Activated CD8-positive, alpha-beta T cell treated with anti-CD3 and anti-CD28 coated beads for 36 hours (primary cell): Measurements from ENCODE around the gene SLCO2A1. TPM values are rescaled to one million over a fixed set of nuclear protein-coding genes. Genes with fewer than 3 reads are reported as not detected.

ENCODE experiments used
- ATAC-seq: fragments of 200-7000 bp; cut with Tn5 transposase; one replicate; pipeline ENCODE4 v1.10.0; 2021; ENCODE audit warnings: mild to moderate bottlenecking, moderate library complexity
- CTCF ChIA-PET: fragments of 350-600 bp; sonication (Branson Sonifier 250); formaldehyde crosslinking; loops from one replicate; lab custom pipeline; 2021; ENCODE audit warnings: antibody characterized with exemption; lab: Charles Lee
- POLR2A ChIA-PET: fragments of 350-600 bp; sonication (Branson Sonifier 250); formaldehyde crosslinking; loops from one replicate; lab custom pipeline; 2021; ENCODE audit warnings: antibody characterized with exemption; lab: Charles Lee
- DNase-seq: peaks from one replicate; pipeline ENCODE4 v3.0.0-alpha.2; 2020
- H3K27ac Mint-ChIP-seq: one replicate; pipeline ENCODE4 v1.8.0; 2021; ENCODE audit warnings: mild to moderate bottlenecking, mixed read lengths
- H3K27me3 Mint-ChIP-seq: one replicate; pipeline ENCODE4 v1.8.0; 2021; ENCODE audit warnings: mixed read lengths
- H3K36me3 Mint-ChIP-seq: one replicate; pipeline ENCODE4 v1.8.0; 2021; ENCODE audit warnings: low read depth, mixed read lengths
- H3K4me1 Mint-ChIP-seq: one replicate; pipeline ENCODE4 v1.8.0; 2021; ENCODE audit warnings: low read depth, mixed read lengths
- H3K4me3 Mint-ChIP-seq: one replicate; pipeline ENCODE4 v1.8.0; 2021; ENCODE audit warnings: mild to moderate bottlenecking, moderate library complexity, mixed read lengths
- H3K9me3 Mint-ChIP-seq: one replicate; pipeline ENCODE4 v1.8.0; 2021; ENCODE audit warnings: mixed read lengths
- CTCF ChIP-seq: fragments of 200-600 bp; IDR thresholded peaks from one replicate; pipeline ENCODE4 v1.8.0; 2022; ENCODE audit warnings: antibody characterized with exemption, mild to moderate bottlenecking
- intact Hi-C: fragments of 100-400 bp; cut with micrococcal nuclease; formaldehyde crosslinking; loops from one replicate; pipeline ENCODE4 v1.10.0; 2022
- total RNA-seq, 2 experiments: library from RNA; stranded (reverse); gene quantifications; one replicate each; pipeline ENCODE4 v1.2.3, GENCODE V29; 2021

SLCO2A1 gene
- total RNA-seq, 2 experiments from 2014 or later = not detected

DNA sequence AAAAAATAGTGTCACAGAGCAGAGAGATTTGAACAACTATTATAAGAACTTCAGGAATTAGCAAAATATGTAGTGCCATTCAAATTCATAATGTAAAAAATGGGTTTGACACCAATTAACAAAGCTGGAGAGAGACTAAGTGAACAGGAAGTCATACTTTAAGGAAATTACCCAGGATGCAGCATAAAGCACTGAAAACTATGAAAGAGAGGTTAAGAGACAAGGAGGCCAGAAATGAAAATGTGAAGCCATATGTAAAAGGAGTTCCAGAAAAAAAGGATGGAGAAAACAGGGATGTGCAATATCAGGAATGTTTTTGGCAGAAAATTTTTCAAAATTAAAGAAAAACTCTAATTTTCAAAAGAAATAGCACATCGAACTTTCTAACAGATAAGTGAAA lies 57.6 kb downstream of the SLCO2A1 start:
- POLR2A ChIA-PET = no interaction called here

DNA sequence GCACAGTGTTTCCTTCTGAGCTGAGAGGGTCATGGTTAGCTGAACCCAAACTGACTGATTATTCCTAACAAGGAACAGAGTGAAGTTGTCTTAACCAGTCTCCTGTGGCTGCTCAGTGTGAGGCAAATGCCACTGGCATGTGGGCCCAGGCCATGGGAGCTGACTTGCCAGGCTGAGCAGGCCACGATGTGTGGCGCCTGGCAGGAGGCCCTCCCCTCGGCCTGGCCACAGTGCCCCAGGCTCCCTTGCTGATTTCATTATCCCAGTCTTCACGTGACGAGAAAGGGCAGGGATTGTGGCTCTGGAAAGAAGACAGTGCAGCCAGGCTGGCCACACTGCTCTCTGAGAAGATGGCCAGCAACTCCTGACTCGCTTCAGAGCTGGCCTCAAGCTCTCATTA lies 58.8 kb downstream of the SLCO2A1 start:
- H3K36me3 Mint-ChIP-seq = no peaks in the 10 kb centered on the region
- ATAC-seq (no peak), DNase-seq (no peak)
- TF ChIP-seq CTCF = no peak
- H3K9me3 Mint-ChIP-seq = peaks cover 3% of the 10 kb centered on the region
- CTCF ChIA-PET = no interaction called here
- no peak overlapping the region for H3K4me3 Mint-ChIP-seq
- no peak overlapping the region for H3K27ac Mint-ChIP-seq
- intact Hi-C loops = no loop called here
- H3K4me1 Mint-ChIP-seq = no peaks in the 10 kb centered on the region
- H3K27me3 Mint-ChIP-seq = peaks cover 3% of the 10 kb centered on the region
- POLR2A ChIA-PET = interaction anchor here (1.3 kb wide), 1 partner anchor 20 kb away, joined by 3 read pairs; no protein-coding TSS in a partner anchor

More for the DNA sequence above, 57.6 kb downstream of the SLCO2A1 start:
- Mint-ChIP-seq H3K27me3 (peaks cover 3% of the 10 kb centered on the region), H3K36me3 (no peaks in the 10 kb centered on the region), H3K9me3 (peaks cover 3% of the 10 kb centered on the region), H3K4me3 (no peak overlapping the region), H3K27ac (no peak overlapping the region), H3K4me1 (no peaks in the 10 kb centered on the region)
- no peak for ATAC-seq
- intact Hi-C loops = no loop called here
- no peak for TF ChIP-seq CTCF
- DNase-seq = no peak
- CTCF ChIA-PET = no interaction called here

DNA sequence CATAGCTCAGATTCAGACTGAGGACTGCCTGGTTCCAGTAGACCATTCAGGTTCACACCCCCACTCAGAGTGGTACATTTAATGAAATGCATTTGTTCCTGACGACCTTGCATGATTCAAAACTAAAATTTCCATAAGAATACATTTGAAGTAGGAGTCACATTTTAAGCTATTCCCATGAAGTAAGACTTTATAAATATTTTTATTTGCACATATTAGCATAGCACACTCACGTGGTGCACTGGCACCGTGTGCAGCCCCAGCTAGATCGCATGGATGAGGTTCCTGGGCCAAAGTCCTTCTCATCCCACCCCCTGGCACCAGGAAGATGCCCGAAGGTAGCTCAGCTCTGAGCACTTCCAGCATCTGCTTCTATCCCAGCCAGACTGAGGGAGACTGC lies 59.4 kb downstream of the SLCO2A1 start:
- POLR2A ChIA-PET = interaction anchor here (1.3 kb wide), 1 partner anchor 19 kb away, joined by 3 read pairs; no protein-coding TSS in a partner anchor
- H3K27me3 Mint-ChIP-seq = peaks cover 3% of the 10 kb centered on the region
- CTCF ChIA-PET = no interaction called here
- no peak overlapping the region for H3K4me3 Mint-ChIP-seq
- H3K36me3 Mint-ChIP-seq = no peaks in the 10 kb centered on the region
- TF ChIP-seq CTCF = no peak
- DNase-seq = no peak
- ATAC-seq = no peak
- no peaks in the 10 kb centered on the region for H3K4me1 Mint-ChIP-seq
- intact Hi-C loops = no loop called here
- no peak overlapping the region for H3K27ac Mint-ChIP-seq
- peaks cover 3% of the 10 kb centered on the region for H3K9me3 Mint-ChIP-seq

DNA sequence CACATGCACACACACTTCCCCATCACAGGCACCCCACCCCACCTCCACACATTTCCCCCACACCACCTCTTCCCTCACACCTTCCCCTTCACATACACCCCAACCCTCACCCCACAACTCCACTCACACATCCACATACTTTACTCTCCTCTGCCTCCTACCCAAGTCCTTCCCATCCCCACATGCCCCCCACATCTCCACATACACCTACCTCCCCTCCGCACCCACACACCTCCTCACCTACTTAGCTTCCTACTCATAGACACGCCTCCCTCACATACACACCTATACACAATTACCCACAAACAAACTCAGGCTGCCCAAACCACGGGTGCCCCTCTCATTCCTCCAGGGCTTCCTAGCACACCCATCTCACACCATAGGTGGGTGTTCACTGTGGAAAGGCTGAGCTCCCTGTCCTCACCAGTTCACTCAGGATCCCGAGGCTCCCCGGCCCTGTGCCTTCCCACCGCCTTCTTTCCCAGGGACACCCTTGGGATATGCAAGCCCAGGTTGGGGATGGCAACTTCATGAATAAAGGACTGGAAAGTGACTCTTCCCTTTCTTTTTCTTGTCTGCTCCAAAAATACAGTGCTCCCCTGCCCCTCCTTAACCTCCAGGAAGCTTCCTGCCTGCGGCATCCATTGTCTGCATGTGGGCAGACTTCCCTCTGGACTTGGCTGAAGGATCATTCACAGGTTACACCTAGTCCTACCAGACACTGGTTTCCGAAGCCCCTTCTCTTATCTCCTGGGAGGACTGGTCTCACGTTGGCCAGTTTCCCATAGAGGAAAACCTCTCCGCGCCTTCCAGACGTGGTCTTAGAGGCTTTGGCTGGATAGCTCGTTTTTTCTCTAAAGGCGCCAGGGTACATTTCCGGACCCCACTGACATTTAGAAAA lies 61.5 kb downstream of the SLCO2A1 start:
- Mint-ChIP-seq H3K4me1 (no peaks in the 10 kb centered on the region), H3K27ac (no peak overlapping the region), H3K27me3 (no peaks in the 10 kb centered on the region), H3K36me3 (no peaks in the 10 kb centered on the region), H3K4me3 (no peak overlapping the region), H3K9me3 (peaks cover 3% of the 10 kb centered on the region)
- POLR2A ChIA-PET = no interaction called here
- ATAC-seq (no peak), DNase-seq (no peak)
- intact Hi-C loops = no loop called here
- TF ChIP-seq CTCF = no peak
- CTCF ChIA-PET = no interaction called here

GRCh38 chr3:133966954-133967353 lies 62.8 kb downstream of the SLCO2A1 start:
- Mint-ChIP-seq H3K4me1 (no peaks in the 10 kb centered on the region), H3K4me3 (no peak overlapping the region), H3K9me3 (no peaks in the 10 kb centered on the region), H3K27ac (no peak overlapping the region), H3K36me3 (no peaks in the 10 kb centered on the region), H3K27me3 (no peaks in the 10 kb centered on the region)
- POLR2A ChIA-PET = no interaction called here
- TF ChIP-seq CTCF = no peak
- intact Hi-C loops = no loop called here
- DNase-seq = no peak
- no peak for ATAC-seq
- CTCF ChIA-PET = no interaction called here
